Erythroblast (primary cell): ENCODE results near the gene SLC39A13.

Experiments
- DNase-seq, 2 experiments: peaks; one replicate each; lab custom pipeline; 2025; lab: John Stamatoyannopoulos, UW
- GATA1 ChIP-seq: IDR thresholded peaks from 2 replicates; pipeline ENCODE4 v1.6.1; 2011; ENCODE audit warnings: low read depth, mild to moderate bottlenecking, control low read depth, low read length, moderate library complexity
- POLR2A ChIP-seq: IDR thresholded peaks from 2 replicates; pipeline ENCODE4 v1.6.1; 2011; ENCODE audit warnings: mild to moderate bottlenecking, low read length

Gene SLC39A13

GRCh38 chr11:47460571-47461235 lies 52.3 kb downstream of the SLC39A13 start:
- no peak for DNase-seq
- no peak for TF ChIP-seq POLR2A
- TF ChIP-seq GATA1, result no peak

- no peak for DNase-seq
- TF ChIP-seq POLR2A, result no peak
- no peak for TF ChIP-seq GATA1
Observed at GRCh38 chr11:47461876-47462275, 53.5 kb downstream of the SLC39A13 start.

- TF ChIP-seq GATA1 (no peak), POLR2A (no peak)
- DNase-seq, result no peak
Observed at GRCh38 chr11:47464483-47464882, 56.1 kb downstream of the SLC39A13 start.
